K562 (cell line): ENCODE results near the gene IL6R. TPM values are rescaled to one million over a fixed set of nuclear protein-coding genes. Genes with fewer than 3 reads are reported as not detected.
A peak's percentile ranks its signal among the peaks of the same experiment; 100 is the strongest.

Source experiments
- ATF7 ChIP-seq: fragments of 450-650 bp; IDR thresholded peaks from 2 replicates; pipeline ENCODE4 v1.7.1; 2014; ENCODE audit warnings: mild to moderate bottlenecking, moderate library complexity
- CBFA2T3 ChIP-seq: fragments of 450-650 bp; IDR thresholded peaks from 2 replicates; pipeline ENCODE4 v1.6.1; 2017
- CHAMP1 ChIP-seq: fragments of 450-650 bp; IDR thresholded peaks from 2 replicates; pipeline ENCODE4 v1.6.1; 2016; ENCODE audit warnings: mild to moderate bottlenecking
- FOS ChIP-seq: IDR thresholded peaks from 3 replicates; pipeline ENCODE4 v1.6.1; 2011; ENCODE audit not compliant: insufficient read length; ENCODE audit errors: extremely low read depth
- HDAC8 ChIP-seq: fragments of 450-650 bp; IDR thresholded peaks from 2 replicates; pipeline ENCODE4 v1.6.1; 2016; ENCODE audit warnings: mild to moderate bottlenecking, missing genetic modification characterization, moderate library complexity, missing compliant biosample characterization
- HMGN3 ChIP-seq: IDR thresholded peaks from 2 replicates; pipeline ENCODE4 v1.6.1; 2011; ENCODE audit warnings: borderline replicate concordance, low read depth, mild to moderate bottlenecking, mixed read lengths, low read length; ENCODE audit not compliant: insufficient read length; ENCODE audit errors: extremely low read depth
- RBBP5 ChIP-seq: fragments of 200-600 bp; sonication (generic); IDR thresholded peaks from 2 replicates; pipeline ENCODE4 v1.6.1; 2012; ENCODE audit warnings: borderline replicate concordance, mild to moderate bottlenecking, low read length, control low read depth, inconsistent platforms; ENCODE audit not compliant: insufficient read depth, poor library complexity, severe bottlenecking
- TOE1 ChIP-seq, 2 experiments: fragments of 450-650 bp in 1 of 2; sonication (generic) in 1 of 2; formaldehyde crosslinking in 1 of 2; IDR thresholded peaks; 2 replicates each; pipeline versions ENCODE4 v1.7.1 to v1.8.0; 2016 to 2022; ENCODE audit warnings: borderline replicate concordance in 2 of 2, mild to moderate bottlenecking in 2 of 2, antibody characterized with exemption in 1 of 2, inconsistent platforms in 1 of 2, low read depth in 1 of 2, missing genetic modification reagents in 1 of 2, moderate library complexity in 1 of 2
- polyA plus RNA-seq, 8 experiments: library from polyadenylated mRNA; depleted of rRNA in 4 of 8; stranded (reverse) in 5 of 8; unstranded in 3 of 8; fragments of >200 nt; fragmentation: Nextera tagmentation in 2 of 8; fragmentation: Illumina TruSeq in 1 of 8; extraction: Ambion mirVana in 2 of 8; extraction: Trizol in 1 of 8; gene quantifications; 2 replicates each; pipeline versions ENCODE4 v1.2.1 to v1.2.3, GENCODE V29; 2011 to 2014; ENCODE audit warnings: inconsistent platforms in 1 of 8, missing spikeins in 1 of 8
- total RNA-seq, 7 experiments: library from RNA; depleted of rRNA in 6 of 7; stranded (reverse); fragments of >200 nt in 6 of 7; fragmentation: Illumina TruSeq in 2 of 7; extraction: Trizol in 2 of 7; gene quantifications; 2 replicates each; pipeline versions ENCODE4 v1.2.1 to v1.2.3, GENCODE V29; 2011 to 2021; ENCODE audit warnings: low replicate concordance in 1 of 7
- TF ChIP-seq, protein P1 (sequence below): fragments of 450-650 bp; formaldehyde crosslinking; IDR thresholded peaks from 2 replicates; pipeline ENCODE4 v1.4.0; 2022; ENCODE audit warnings: missing genetic modification characterization
- TF ChIP-seq, protein P2 (sequence below): fragments of 450-650 bp; IDR thresholded peaks from 2 replicates; pipeline ENCODE4 v1.6.1; 2016; ENCODE audit warnings: low read depth

Gene IL6R
- total and polyA plus RNA-seq, 9 of the 15 experiments (the other 6 are each of a cell fraction or from before 2014, with no cell fraction given) = 0.05 to 1.1 (median 0.11) TPM; not detected in 2

GRCh38 chr1:154479764-154480421 lies 74.8 kb downstream of the IL6R start (continued):
- TF ChIP-seq, protein P1, sequence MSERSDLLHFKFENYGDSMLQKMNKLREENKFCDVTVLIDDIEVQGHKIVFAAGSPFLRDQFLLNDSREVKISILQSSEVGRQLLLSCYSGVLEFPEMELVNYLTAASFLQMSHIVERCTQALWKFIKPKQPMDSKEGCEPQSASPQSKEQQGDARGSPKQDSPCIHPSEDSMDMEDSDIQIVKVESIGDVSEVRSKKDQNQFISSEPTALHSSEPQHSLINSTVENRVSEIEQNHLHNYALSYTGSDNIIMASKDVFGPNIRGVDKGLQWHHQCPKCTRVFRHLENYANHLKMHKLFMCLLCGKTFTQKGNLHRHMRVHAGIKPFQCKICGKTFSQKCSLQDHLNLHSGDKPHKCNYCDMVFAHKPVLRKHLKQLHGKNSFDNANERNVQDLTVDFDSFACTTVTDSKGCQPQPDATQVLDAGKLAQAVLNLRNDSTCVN (CRISPR knock-in tag) = no peak
- TF ChIP-seq HMGN3 (no peak), TOE1 (IDR thresholded peaks at IDR 0.05; ENCODE audit: borderline replicate concordance) (no peak), TOE1 (CRISPR knock-in tag; IDR thresholded peaks at IDR 0.05; ENCODE audit: borderline replicate concordance, low read depth) (no peak), ATF7 (0 out of 2 replicates have a peak, but pooled peaks have one; percentile 18), CHAMP1 (peak; percentile 47; the same call in 1 of the 2 replicates), FOS (no peak), HDAC8 (tag) (no peak), RBBP5 (no peak), CBFA2T3 (no peak)
- TF ChIP-seq, protein P2, sequence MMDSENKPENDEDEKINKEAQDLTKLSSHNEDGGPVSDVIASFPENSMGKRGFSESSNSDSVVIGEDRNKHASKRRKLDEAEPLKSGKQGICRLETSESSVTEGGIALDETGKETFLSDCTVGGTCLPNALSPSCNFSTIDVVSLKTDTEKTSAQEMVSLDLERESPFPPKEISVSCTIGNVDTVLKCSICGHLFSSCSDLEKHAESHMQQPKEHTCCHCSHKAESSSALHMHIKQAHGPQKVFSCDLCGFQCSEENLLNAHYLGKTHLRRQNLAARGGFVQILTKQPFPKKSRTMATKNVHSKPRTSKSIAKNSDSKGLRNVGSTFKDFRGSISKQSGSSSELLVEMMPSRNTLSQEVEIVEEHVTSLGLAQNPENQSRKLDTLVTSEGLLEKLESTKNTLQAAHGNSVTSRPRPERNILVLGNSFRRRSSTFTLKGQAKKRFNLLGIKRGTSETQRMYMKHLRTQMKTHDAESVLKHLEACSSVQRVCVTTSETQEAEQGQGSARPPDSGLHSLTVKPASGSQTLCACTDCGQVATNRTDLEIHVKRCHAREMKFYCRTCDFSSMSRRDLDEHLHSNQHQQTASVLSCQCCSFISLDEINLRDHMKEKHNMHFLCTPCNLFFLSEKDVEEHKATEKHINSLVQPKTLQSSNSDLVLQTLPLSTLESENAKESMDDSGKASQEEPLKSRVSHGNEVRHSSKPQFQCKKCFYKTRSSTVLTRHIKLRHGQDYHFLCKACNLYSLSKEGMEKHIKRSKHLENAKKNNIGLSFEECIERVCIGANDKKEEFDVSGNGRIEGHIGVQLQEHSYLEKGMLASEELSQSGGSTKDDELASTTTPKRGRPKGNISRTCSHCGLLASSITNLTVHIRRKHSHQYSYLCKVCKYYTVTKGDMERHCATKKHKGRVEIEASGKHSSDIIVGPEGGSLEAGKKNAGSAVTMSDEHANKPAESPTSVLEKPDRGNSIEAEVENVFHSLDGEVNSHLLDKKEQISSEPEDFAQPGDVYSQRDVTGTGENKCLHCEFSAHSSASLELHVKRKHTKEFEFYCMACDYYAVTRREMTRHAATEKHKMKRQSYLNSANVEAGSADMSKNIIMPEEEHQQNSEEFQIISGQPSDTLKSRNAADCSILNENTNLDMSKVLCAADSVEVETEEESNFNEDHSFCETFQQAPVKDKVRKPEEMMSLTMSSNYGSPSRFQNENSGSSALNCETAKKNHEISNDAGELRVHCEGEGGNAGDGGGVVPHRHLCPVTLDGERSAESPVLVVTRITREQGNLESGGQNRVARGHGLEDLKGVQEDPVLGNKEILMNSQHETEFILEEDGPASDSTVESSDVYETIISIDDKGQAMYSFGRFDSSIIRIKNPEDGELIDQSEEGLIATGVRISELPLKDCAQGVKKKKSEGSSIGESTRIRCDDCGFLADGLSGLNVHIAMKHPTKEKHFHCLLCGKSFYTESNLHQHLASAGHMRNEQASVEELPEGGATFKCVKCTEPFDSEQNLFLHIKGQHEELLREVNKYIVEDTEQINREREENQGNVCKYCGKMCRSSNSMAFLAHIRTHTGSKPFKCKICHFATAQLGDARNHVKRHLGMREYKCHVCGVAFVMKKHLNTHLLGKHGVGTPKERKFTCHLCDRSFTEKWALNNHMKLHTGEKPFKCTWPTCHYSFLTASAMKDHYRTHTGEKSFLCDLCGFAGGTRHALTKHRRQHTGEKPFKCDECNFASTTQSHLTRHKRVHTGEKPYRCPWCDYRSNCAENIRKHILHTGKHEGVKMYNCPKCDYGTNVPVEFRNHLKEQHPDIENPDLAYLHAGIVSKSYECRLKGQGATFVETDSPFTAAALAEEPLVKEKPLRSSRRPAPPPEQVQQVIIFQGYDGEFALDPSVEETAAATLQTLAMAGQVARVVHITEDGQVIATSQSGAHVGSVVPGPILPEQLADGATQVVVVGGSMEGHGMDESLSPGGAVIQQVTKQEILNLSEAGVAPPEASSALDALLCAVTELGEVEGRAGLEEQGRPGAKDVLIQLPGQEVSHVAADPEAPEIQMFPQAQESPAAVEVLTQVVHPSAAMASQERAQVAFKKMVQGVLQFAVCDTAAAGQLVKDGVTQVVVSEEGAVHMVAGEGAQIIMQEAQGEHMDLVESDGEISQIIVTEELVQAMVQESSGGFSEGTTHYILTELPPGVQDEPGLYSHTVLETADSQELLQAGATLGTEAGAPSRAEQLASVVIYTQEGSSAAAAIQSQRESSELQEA = no peak
